ENCODE results near the gene HERPUD2. TPM values are rescaled to one million over a fixed set of nuclear protein-coding genes. Genes with fewer than 3 reads are reported as not detected.

The HERPUD2 gene
- total RNA-seq, 1 donor from 2014 or later: 28.3 TPM

DNA sequence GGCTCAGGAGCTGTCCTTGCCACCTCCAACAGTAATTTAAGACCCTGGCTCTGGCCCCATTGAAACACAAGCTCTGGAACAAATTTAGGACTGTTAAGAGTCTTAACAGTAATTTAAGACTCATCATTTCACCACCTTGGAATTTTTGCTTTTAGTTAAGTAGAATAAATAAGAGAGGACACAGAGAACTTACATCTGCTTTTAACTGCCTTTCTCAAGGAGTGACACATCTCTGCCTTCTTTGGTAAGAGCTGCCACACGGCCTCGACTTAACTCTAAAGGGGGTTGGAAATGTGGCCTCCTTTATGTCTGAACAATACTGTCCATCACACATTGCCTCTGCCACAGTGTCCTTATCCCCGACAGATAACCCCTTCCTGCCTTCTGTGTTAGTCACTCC lies 77.9 kb downstream of the HERPUD2 start:
- TF ChIP-seq, protein P1, sequence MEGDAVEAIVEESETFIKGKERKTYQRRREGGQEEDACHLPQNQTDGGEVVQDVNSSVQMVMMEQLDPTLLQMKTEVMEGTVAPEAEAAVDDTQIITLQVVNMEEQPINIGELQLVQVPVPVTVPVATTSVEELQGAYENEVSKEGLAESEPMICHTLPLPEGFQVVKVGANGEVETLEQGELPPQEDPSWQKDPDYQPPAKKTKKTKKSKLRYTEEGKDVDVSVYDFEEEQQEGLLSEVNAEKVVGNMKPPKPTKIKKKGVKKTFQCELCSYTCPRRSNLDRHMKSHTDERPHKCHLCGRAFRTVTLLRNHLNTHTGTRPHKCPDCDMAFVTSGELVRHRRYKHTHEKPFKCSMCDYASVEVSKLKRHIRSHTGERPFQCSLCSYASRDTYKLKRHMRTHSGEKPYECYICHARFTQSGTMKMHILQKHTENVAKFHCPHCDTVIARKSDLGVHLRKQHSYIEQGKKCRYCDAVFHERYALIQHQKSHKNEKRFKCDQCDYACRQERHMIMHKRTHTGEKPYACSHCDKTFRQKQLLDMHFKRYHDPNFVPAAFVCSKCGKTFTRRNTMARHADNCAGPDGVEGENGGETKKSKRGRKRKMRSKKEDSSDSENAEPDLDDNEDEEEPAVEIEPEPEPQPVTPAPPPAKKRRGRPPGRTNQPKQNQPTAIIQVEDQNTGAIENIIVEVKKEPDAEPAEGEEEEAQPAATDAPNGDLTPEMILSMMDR (IDR thresholded peaks at IDR 0.05): no peak
- Mint-ChIP-seq H3K36me3 (ENCODE audit: low read depth) (peaks cover 13% of the 10 kb centered on the region), H3K4me3 (ENCODE audit: unreplicated experiment) (no peak overlapping the region), H3K27me3 (ENCODE audit: low read depth) (no peaks in the 10 kb centered on the region), H3K4me1 (ENCODE audit: low read depth) (peaks cover 24% of the 10 kb centered on the region), H3K9me3 (ENCODE audit: low read depth) (no peaks in the 10 kb centered on the region), H3K27ac (ENCODE audit: unreplicated experiment) (peak overlapping the region; percentile 34)
- no peak for DNase-seq (ENCODE audit: low spot score)

DNA sequence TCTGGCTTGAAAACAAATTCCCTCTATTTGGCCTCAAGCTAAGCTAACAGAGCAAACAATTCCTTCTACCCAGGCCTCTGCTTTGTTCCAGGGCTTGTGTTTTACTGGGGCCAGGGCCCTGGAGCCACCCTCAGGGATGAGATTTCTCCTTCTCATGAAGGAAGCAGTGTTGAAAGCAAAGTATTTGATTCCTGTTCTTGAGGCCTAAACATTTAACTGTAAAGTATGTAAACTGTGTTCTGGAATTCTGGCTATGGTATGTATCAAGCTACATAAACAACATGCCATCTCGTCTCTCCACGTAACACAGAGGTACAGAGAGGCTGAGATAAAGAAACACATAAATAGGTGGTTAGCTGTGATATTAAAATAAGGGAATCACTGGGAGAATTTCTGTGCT lies 81.8 kb downstream of the HERPUD2 start:
- no peak overlapping the region for H3K4me3 Mint-ChIP-seq (ENCODE audit: unreplicated experiment)
- peaks cover 24% of the 10 kb centered on the region for H3K4me1 Mint-ChIP-seq (ENCODE audit: low read depth)
- peaks cover 9% of the 10 kb centered on the region for H3K36me3 Mint-ChIP-seq (ENCODE audit: low read depth)
- TF ChIP-seq, protein P1 (IDR thresholded peaks at IDR 0.05): no peak
- H3K27me3 Mint-ChIP-seq (ENCODE audit: low read depth): no peaks in the 10 kb centered on the region
- H3K27ac Mint-ChIP-seq (ENCODE audit: unreplicated experiment): peak overlapping the region; percentile 22
- DNase-seq (ENCODE audit: low spot score): no peak
- H3K9me3 Mint-ChIP-seq (ENCODE audit: low read depth): peaks cover 3% of the 10 kb centered on the region

DNA sequence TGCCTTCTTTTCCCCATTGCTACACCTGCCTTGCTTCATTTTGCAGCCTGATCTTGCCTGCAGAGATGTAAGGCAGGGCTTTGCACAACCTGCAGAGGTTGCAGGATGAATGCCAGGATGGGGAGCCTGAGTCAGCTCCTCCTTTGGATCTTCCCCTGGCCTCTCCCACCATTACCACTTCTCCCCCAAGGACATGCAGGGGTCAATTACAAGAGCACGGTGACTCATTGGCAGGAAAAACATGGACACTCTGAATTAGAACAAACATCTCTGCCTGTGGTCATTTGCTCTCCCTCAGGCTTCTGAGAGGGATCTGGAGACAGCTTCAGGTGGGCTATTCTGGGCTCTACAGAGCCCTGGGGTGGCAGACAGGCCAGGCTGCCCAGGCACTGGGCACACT lies 89.2 kb downstream of the HERPUD2 start:
- Mint-ChIP-seq H3K9me3 (ENCODE audit: low read depth) (no peaks in the 10 kb centered on the region), H3K27ac (ENCODE audit: unreplicated experiment) (no peak overlapping the region), H3K4me3 (ENCODE audit: unreplicated experiment) (no peak overlapping the region), H3K36me3 (ENCODE audit: low read depth) (peaks cover 15% of the 10 kb centered on the region), H3K27me3 (ENCODE audit: low read depth) (no peaks in the 10 kb centered on the region), H3K4me1 (ENCODE audit: low read depth) (peaks cover 6% of the 10 kb centered on the region)
- TF ChIP-seq, protein P1 (IDR thresholded peaks at IDR 0.05): no peak
- no peak for DNase-seq (ENCODE audit: low spot score)

DNA sequence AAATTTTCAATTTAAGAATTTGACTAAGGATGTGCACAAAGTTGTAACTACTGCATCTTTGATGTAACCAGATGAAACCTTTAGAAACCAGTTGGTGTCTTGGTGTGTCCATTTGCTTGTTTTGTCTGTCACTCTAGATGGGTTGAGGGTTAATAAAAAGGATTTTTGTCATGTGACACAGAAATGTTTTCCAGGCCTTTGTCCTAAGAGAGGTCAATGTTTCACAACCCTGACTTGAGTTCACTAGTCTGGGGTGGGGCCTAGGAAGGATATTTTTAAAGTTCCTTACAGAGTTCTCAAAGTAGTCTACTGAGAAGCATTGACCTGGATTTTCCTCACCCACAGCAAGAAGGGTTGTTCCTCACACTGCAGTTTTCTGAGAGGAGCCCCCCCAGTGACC lies 90.3 kb downstream of the HERPUD2 start:
- peaks cover 6% of the 10 kb centered on the region for H3K4me1 Mint-ChIP-seq (ENCODE audit: low read depth)

DNA sequence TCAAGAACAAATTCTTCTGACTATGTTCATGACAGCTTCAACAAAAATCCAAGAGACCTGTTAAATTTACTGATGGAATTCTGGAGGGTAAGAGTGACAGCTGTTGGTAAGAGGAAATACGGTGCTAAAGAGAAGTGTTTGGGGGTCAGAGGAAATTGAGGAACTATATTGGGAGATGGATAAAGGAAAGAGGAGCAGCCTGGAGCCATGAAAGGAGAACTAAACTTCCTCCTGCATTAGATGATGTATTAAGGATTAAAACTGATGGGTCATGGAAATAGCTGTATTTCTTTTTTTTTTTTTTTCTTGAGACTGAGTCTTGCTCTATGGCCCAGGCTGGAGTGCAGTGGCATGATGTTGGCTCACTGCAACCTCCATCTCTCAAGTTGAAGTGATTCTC lies 95.3 kb downstream of the HERPUD2 start:
- TF ChIP-seq, protein P1 (IDR thresholded peaks at IDR 0.05): no peak
- no peaks in the 10 kb centered on the region for H3K27me3 Mint-ChIP-seq (ENCODE audit: low read depth)
- H3K9me3 Mint-ChIP-seq (ENCODE audit: low read depth): no peaks in the 10 kb centered on the region
- H3K27ac Mint-ChIP-seq (ENCODE audit: unreplicated experiment): no peak overlapping the region
- no peak overlapping the region for H3K4me3 Mint-ChIP-seq (ENCODE audit: unreplicated experiment)
- no peak for DNase-seq (ENCODE audit: low spot score)
- peaks cover 10% of the 10 kb centered on the region for H3K36me3 Mint-ChIP-seq (ENCODE audit: low read depth)
- peaks cover 8% of the 10 kb centered on the region for H3K4me1 Mint-ChIP-seq (ENCODE audit: low read depth)

More for the DNA sequence above, 90.3 kb downstream of the HERPUD2 start:
- Mint-ChIP-seq H3K4me3 (ENCODE audit: unreplicated experiment) (no peak overlapping the region), H3K9me3 (ENCODE audit: low read depth) (no peaks in the 10 kb centered on the region), H3K27ac (ENCODE audit: unreplicated experiment) (no peak overlapping the region), H3K27me3 (ENCODE audit: low read depth) (no peaks in the 10 kb centered on the region), H3K36me3 (ENCODE audit: low read depth) (peaks cover 15% of the 10 kb centered on the region)
- TF ChIP-seq, protein P1 (IDR thresholded peaks at IDR 0.05): no peak
- DNase-seq (ENCODE audit: low spot score): no peak

Data from chondrocyte (in vitro differentiated cells).